ENCODE measurements around the gene ITK.

GRCh38 chr5:157286761-157287211, 106.1 kb downstream of the ITK start:
- TF ChIP-seq KDM5A (IDR thresholded peaks at IDR 0.05) (no peak), RARB (CRISPR knock-in tag; IDR thresholded peaks at IDR 0.05) (no peak), CTCF (IDR thresholded peaks at IDR 0.05) (no peak), POLR2A (IDR thresholded peaks at IDR 0.05; ENCODE audit: low read length) (no peak), ESRRA (IDR thresholded peaks at IDR 0.05; ENCODE audit: borderline replicate concordance, low read length) (no peak), RFX5 (IDR thresholded peaks at IDR 0.05) (no peak), JUNB (IDR thresholded peaks at IDR 0.05) (no peak), NFE2L2 (conservative IDR thresholded peaks at IDR 0.05; ENCODE audit: low read length) (no peak), SMC3 (IDR thresholded peaks at IDR 0.05) (no peak), USF2 (IDR thresholded peaks at IDR 0.05) (no peak), RCOR1 (IDR thresholded peaks at IDR 0.05; ENCODE audit: low read depth, low read length) (no peak)

Measured in A549 (cell line).